ENCODE measurements around the gene BANP. TPM values are rescaled to one million over a fixed set of nuclear protein-coding genes. Genes with fewer than 3 reads are reported as not detected.
"Not testable (repeated sequence)": the region's sequence is repeated elsewhere in the genome, so short reads cannot be mapped to it uniquely, and the experiment has no call there.

BANP gene
- total RNA-seq, 6 experiments from 2014 or later, result 15.6 to 19.0 (median 16.2) TPM

DNA sequence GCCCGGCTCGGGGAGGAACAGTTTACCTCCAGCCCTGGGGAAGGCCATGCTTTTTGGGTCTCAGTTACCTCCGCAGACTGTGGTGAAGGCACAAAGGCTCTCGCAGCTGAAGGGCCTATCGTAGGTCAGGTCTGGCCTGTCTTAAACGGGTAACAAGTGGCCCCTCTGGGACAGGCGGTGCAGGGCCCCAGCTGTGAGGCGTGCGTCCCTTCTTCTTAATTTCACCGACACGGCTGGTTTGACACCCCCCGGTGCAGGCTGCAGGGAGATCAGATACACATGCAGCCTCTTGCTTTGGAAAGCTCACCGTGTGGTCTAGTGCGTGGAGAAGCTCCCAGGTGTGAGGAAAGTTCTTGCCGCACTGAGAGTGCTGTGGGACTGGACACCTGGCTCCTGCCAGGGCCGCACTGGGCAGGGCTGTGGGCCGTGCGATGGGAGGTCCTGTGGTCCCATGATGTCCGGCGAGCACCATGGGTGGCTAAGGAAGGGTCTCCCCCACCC, 162.4 kb downstream of the BANP start:
- TF ChIP-seq, protein P1, sequence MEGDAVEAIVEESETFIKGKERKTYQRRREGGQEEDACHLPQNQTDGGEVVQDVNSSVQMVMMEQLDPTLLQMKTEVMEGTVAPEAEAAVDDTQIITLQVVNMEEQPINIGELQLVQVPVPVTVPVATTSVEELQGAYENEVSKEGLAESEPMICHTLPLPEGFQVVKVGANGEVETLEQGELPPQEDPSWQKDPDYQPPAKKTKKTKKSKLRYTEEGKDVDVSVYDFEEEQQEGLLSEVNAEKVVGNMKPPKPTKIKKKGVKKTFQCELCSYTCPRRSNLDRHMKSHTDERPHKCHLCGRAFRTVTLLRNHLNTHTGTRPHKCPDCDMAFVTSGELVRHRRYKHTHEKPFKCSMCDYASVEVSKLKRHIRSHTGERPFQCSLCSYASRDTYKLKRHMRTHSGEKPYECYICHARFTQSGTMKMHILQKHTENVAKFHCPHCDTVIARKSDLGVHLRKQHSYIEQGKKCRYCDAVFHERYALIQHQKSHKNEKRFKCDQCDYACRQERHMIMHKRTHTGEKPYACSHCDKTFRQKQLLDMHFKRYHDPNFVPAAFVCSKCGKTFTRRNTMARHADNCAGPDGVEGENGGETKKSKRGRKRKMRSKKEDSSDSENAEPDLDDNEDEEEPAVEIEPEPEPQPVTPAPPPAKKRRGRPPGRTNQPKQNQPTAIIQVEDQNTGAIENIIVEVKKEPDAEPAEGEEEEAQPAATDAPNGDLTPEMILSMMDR (IDR thresholded peaks at IDR 0.05), result no peak
- DNase-seq, result no peak
- Mint-ChIP-seq H3K9me3 (no peaks in the 10 kb centered on the region), H3K4me1 (ENCODE audit: low read depth) (peaks cover 5% of the 10 kb centered on the region), H3K36me3 (ENCODE audit: low read depth) (no peaks in the 10 kb centered on the region), H3K27me3 (ENCODE audit: insufficient read depth) (peaks cover 32% of the 10 kb centered on the region), H3K27ac (no peak overlapping the region), H3K4me3 (no peak overlapping the region)

DNA sequence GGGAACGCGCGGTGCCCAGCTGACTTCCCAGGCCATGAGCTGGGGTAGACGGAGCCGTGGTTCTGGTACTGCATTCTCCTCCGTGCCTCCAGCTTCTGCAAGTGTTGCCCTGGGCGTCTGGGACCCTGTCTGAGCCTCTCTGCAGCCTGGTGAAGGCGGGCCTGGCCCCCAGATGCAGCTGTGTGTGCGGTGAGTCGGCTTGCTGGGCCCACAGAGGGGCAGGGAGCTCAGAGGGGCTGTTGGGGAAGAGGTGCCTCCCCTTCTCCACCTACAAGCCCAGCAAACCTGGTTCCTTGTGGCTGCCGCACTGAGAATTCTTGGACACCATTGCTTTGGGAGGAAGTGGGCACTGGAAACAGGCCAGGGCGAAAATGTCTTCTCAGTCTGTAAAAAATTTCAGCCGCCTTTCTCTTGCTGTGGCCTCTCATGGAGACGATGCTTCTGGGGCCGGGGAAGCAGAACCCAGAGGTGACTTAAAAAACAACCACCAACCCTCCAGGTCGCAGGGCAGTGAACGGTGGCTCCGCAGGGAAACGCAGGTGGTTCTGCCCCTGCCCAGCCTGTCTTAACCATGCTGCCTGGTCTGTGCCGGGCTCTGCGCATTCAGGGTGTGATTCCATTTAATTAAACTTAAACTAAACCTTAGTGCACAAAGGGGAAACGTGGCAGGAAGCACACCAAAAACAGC, 163.5 kb downstream of the BANP start:
- H3K9me3 Mint-ChIP-seq; DNase-seq; H3K4me3 Mint-ChIP-seq; H3K27ac Mint-ChIP-seq; H3K36me3 Mint-ChIP-seq (ENCODE audit: low read depth): not testable (repeated sequence)
- H3K27me3 Mint-ChIP-seq (ENCODE audit: insufficient read depth), result peaks cover 31% of the 10 kb centered on the region
- peaks cover 16% of the 10 kb centered on the region for H3K4me1 Mint-ChIP-seq (ENCODE audit: low read depth)

DNA sequence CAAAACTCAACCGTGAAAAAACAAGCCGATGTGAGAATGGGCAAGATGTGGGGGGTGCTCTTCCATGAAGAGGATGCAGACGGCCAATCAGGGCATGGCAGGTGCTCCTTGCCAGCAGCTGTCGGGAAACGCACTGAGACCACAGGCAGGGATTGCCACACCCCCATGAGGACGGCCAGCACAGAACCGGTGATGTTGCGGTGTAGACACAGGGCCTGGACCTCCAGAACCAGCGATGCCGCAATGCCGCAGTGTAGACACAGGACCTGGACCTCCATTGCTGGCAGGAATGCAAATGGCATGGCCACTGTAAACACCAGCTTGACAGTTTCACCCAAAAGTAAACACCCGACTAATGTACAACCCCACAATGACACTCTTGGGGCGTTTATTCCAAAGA, 164.9 kb downstream of the BANP start:
- TF ChIP-seq, protein P1 (IDR thresholded peaks at IDR 0.05), result no peak

DNA sequence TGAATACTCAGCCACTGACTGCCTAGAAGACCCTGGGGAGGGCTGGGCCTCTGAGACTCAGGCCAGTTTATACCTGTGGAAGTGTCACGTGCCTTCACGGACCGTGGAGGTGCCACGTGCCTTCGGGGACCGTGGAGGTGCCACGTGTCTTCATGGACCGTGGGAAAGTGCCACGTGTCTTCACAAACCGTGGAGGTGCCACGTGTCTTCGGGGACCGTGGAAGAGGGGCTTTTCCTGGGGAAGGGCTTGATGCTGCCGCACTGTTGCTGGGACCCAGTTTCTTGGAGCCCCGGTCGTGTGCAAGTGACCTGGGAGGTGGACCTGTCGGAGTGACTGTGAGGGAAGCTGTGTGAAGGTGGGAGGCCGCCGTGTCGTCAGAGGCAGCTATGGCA, 166.2 kb downstream of the BANP start:
- H3K36me3 Mint-ChIP-seq (ENCODE audit: low read depth), result no peaks in the 10 kb centered on the region
- peaks cover 19% of the 10 kb centered on the region for H3K27me3 Mint-ChIP-seq (ENCODE audit: insufficient read depth)
- TF ChIP-seq, protein P1 (IDR thresholded peaks at IDR 0.05), result no peak
- H3K9me3 Mint-ChIP-seq, result no peaks in the 10 kb centered on the region
- no peak overlapping the region for H3K4me3 Mint-ChIP-seq
- H3K4me1 Mint-ChIP-seq (ENCODE audit: low read depth), result peaks cover 17% of the 10 kb centered on the region
- no peak for DNase-seq
- H3K27ac Mint-ChIP-seq, result no peak overlapping the region

More for the DNA sequence above, 164.9 kb downstream of the BANP start:
- H3K27me3 Mint-ChIP-seq (ENCODE audit: insufficient read depth), result peaks cover 26% of the 10 kb centered on the region
- H3K27ac Mint-ChIP-seq, result no peak overlapping the region
- DNase-seq, result no peak
- H3K9me3 Mint-ChIP-seq, result no peaks in the 10 kb centered on the region
- H3K36me3 Mint-ChIP-seq (ENCODE audit: low read depth), result no peaks in the 10 kb centered on the region
- peaks cover 17% of the 10 kb centered on the region for H3K4me1 Mint-ChIP-seq (ENCODE audit: low read depth)
- H3K4me3 Mint-ChIP-seq, result no peak overlapping the region

DNA sequence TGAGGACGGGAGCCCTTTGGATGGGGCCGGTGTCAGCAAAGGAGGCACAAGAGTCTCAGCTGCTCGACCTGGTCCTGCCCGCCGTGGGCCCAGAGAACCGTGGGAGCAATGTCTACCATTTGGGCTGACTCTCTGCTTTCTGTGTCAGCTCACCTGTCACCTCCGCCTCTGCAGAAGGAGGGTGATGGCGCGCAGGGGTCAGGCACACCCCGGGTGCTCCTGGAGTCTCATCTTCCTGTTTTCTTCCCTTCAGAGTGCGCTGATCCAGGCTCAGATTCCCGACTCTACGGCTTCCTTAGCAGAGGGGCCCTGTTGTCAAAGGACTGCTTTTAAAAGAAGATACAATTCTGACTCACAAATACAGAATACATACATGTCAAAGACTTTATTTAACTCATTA, 167.1 kb downstream of the BANP start:
- H3K4me3 Mint-ChIP-seq, result peak overlapping the region; percentile 48; the same call in 1 of the 2 replicates
- H3K27me3 Mint-ChIP-seq (ENCODE audit: insufficient read depth), result peaks cover 21% of the 10 kb centered on the region
- TF ChIP-seq, protein P1 (IDR thresholded peaks at IDR 0.05), result no peak
- no peaks in the 10 kb centered on the region for H3K36me3 Mint-ChIP-seq (ENCODE audit: low read depth)
- no peaks in the 10 kb centered on the region for H3K9me3 Mint-ChIP-seq
- no peak for DNase-seq
- peak overlapping the region; percentile 88 for H3K27ac Mint-ChIP-seq
- peaks cover 17% of the 10 kb centered on the region for H3K4me1 Mint-ChIP-seq (ENCODE audit: low read depth)

DNA sequence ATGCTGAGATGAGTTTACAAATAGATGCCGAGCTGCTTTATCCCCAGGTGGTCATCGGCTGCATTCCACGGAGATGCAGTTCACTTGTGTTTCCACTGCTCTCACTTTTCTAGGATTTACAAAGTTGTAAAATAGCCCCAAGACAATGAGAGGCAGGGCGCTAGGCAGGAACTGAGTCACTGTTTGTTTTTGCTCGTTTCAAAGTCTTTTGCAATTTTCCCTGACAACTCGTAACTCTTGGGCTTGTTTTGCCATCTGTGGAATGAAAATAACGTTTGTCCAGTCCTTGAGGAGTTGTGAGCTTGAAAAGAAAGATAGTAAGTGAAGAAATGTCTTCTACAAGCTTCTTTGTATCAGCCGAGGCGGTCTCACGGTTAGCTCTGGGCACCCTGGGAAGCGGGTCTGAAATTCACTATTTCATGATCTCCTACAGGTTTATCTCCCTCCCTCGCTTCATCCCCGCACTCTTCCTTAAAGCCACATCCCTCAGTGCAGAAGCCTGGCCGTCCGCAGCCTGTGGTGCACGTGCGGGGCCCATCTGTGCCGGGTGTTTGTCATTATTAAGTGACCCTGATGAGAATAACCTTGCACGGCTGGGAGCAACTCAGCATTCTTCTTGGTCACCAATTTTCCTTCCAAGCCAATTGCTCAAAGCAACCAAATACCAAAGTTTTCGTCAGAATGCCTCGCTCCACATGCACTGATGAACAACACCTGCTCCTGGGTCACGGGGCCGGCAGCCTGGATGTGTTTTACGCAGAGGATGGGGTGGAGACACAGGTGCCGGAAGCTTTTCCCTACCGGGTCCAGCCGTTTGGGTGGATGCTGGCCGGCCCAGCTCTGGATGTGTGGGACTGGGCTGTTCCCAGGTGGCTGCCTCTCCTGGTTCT, 167.9 kb downstream of the BANP start:
- peak; percentile 88 for DNase-seq
- H3K4me3 Mint-ChIP-seq, result peak overlapping the region; percentile 48
- H3K27ac Mint-ChIP-seq, result peak overlapping the region; percentile 88
- TF ChIP-seq, protein P1 (IDR thresholded peaks at IDR 0.05), result 0 out of 2 replicates have a peak, but pooled peaks have one; percentile 7
- H3K27me3 Mint-ChIP-seq (ENCODE audit: insufficient read depth), result peaks cover 22% of the 10 kb centered on the region
- not testable (repeated sequence) for H3K36me3 Mint-ChIP-seq (ENCODE audit: low read depth); H3K9me3 Mint-ChIP-seq
- H3K4me1 Mint-ChIP-seq (ENCODE audit: low read depth), result peaks cover 17% of the 10 kb centered on the region

DNA sequence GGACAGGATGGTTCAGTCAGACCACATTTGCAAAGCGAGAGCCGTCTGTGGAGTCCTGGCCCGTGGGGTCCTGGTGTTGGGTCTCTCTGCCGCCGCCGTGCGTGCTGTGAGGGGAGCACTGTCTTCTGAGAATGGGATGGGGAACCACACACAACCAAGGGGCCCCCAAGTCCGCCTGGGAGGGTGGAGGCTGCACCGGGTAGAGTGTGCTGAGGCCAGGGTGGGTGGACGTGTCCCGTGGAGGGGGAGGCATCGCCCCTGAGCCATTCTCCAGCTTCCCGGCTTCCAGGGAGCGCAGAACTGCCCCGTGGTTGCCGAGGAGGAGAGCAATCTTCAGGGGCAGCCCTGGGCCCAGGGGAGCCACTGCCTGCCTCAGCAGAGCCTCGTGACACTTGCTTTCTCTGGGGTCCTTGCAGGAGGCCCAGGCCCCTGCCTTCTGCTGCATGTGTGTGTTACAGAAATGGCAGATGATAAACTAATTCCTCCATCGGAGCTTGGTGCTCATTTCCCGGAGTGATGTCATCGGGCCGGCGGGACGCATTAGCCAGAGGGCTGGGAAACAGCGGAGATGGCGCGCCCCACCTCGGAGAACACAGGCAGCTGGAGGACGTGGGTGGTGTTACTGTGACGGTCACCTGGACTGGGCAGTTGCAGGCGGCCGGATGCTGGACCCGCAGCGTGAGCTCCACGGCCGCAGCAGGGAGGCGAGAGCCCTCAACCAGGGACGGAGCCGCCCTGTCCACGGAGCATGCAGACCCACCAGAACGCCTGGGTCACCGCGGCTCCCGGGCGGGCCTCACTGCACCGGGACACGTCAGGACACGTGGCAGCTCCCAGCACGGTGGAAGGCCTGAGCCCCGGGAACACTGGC, 168.9 kb downstream of the BANP start:
- not testable (repeated sequence) for H3K4me3 Mint-ChIP-seq; H3K36me3 Mint-ChIP-seq (ENCODE audit: low read depth); DNase-seq; H3K9me3 Mint-ChIP-seq
- Mint-ChIP-seq H3K27ac (0 out of 2 replicates have a peak overlapping the region, but pooled peaks have one; percentile 88), H3K4me1 (ENCODE audit: low read depth) (peaks cover 17% of the 10 kb centered on the region), H3K27me3 (ENCODE audit: insufficient read depth) (peaks cover 15% of the 10 kb centered on the region)
